ENCODE results near the gene LRRC56.

The LRRC56 gene

DNA sequence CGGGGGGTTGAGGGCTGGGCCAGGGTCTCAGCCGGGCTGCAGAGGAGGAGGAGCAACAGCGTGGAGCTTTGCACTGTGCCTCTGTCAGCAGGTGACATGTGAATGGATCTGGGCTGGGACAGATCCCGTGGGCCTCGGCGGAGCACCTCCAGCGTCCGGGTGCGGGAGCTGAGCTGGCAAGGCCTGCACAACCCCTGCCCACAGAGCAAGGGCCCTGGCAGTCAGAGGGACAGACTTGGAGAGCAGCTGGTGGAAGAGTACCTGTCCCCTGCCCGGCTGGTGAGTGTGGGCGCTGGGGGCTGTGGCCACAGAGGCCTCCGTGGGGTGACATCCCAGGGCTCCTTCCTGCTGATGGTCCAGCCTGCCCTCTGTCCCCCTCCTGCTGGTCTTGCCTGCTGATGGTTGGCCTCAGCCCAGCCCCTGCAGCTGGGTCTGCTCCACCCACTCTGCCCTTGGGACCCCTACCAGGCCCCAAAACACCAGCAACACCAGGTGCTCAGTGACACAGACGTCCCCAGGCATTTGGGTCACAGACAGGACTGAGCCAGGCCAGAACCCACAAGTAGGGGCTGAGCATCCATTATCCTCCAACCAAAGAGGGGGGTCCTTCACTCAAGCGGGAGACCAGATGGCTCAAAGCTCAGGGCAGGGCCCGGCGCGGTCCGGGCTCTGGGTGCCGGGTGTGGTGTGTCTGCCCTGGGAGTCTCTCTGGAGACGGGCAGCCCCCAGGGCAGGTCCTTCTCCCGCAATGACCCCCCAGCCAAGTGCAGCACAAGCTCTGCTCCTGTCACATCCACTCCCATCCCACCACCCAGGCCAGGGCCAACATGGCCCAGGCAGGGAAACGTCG is 3.5 kb downstream of the LRRC56 start:
- no peak for DNase-seq (ENCODE audit: low read depth)

DNA sequence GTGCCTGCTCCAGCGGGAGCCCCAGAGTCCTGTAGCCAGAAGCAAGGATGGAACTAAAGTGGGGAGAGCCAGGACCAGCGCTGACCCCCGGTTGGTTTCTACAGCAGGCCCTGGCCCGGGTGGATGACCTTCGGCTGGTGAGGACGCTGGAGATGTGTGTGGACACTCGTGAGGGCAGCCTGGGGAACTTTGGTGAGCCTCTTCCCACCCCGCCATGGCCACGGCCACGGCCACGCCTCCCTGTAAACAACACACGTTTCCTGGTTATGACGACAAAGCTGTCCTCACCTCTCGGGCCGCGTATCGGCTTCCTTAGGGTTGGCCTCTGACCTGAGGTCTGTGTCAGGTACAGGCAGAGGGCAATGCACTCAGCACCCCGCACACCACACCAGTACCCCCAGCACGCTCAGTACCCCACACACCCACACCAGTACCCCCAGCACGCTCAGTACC is 4.1 kb downstream of the LRRC56 start:
- DNase-seq (ENCODE audit: low read depth), result no peak

DNA sequence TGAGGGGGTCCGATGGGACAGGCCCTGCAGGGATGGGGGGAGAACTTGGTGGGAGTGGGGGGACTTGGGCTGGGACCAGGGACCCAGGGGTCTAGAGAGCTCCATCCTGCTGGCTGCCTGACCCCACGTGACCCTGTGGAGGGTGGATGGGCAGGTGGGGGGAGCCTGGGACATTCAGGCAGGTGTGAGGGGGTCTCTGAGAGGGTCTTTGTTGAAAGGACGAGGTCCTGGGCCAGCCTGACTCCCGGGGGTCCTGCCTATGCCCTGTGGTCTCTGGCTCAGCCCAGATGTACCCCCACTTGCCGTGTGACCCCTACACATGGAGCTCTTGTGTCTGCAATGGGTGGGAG is 7.5 kb downstream of the LRRC56 start:
- no peak for DNase-seq (ENCODE audit: low read depth)

DNA sequence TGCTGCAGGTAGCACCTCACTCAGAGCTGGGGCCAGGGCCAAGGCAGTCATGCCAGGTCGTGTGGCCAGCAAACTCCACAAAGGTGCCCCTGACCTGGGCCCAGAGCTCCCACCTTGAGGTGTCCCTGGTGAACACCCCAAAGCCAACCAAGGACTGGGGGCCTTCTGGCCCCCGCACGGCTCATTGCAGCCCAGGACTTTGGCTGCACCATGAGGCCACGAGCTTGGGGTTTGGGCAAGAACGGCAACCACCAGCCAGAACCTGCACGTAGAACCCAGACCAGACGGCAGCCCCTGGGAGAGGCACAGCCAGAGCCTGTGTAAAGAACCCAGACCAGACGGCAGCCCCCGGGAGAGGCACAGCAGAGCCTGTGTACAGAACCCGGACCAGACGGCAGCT is 7.8 kb downstream of the LRRC56 start:
- DNase-seq (ENCODE audit: low read depth), result no peak

DNA sequence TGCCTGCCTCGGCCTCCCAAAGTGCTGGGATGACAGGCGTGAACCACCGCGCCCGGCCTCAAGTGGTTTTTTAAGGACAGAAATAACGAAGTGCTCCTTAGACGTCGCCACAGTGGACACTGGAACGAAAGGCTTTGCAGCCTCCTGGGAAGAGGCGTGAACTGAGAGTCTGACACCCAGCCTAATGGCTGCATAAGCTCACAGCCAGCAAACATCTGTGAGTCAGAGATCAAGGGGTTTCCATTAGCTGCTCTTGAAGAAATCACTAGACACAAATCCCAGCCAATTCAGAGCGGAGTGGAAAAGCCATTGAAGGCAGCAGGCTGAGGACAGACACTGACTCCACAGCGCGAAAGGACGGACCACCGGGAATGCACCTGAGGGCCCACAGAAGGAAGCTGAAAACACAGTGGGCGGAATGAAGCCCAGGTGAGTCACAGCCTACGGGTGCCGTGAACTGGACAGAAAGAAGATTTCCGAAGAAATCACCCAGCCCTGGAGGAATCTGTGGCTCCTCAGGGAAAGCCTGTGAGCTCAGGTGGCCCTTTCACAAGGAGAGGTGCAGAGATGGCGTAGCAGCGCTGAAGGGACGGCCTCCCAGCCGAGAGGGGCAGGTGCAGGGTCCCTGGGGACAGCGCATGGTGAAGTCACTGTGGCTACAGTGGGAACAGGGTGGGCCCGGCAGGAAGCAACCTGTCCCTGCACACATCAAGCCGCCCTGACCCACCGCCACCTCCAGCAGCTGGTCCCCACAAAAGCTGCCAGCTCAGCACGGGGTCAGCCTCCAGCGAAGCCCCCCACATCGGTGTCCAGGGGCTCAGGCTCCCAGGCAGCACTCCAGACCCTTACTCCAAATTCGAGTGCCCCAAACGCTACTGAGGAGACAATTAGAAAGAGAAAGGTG is 11.6 kb downstream of the LRRC56 start:
- DNase-seq (ENCODE audit: low read depth), result no peak

DNA sequence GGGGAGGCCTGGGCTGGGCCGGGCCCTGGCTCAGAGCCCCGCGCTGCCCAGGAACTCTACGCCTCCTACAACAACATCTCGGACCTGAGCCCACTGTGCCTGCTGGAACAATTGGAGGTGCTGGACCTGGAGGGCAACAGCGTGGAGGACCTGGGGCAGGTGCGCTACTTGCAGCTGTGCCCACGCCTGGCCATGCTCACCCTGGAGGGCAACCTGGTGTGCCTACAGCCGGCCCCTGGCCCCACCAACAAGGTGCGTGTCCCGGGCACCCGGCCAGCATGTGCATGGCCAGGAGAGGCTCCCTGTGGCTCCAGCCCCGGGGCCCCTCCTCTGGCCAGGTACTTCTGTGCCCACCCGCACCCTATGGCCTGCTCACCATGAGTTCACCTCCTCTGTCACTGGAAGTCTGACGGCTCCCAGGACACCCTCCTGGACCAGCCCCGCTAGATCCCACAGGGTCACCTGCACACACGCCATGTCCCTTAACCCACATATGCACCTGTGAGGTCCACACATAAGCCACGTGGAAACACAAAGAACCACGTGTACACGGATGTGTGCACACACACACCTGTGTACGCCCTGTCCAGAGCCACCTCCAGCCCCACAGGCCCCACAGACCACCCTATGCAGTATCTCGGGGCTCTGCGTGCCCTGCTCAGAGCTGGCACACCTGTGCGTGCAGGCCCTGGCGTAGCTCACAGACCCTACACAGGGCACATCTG is 12.9 kb downstream of the LRRC56 start:
- no peak for DNase-seq (ENCODE audit: low read depth)

DNA sequence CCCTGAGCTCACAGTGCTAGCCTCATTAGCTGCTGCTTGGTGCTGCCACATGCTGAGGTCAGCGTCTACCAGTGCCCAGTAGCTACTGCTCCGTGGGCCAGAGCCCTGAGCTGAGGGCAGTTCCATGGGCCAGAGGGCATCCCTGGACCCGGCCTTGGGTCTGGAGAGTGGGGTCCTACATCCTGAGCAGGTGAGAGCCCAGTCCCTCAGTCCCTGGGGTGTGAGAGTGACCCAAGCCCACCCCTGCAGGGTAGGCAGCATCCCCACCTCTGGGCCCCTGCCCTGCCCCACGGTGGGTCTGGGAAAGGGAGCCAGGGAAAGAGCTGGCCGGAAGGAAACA is 13.4 kb downstream of the LRRC56 start:
- no peak for DNase-seq (ENCODE audit: low read depth)

DNA sequence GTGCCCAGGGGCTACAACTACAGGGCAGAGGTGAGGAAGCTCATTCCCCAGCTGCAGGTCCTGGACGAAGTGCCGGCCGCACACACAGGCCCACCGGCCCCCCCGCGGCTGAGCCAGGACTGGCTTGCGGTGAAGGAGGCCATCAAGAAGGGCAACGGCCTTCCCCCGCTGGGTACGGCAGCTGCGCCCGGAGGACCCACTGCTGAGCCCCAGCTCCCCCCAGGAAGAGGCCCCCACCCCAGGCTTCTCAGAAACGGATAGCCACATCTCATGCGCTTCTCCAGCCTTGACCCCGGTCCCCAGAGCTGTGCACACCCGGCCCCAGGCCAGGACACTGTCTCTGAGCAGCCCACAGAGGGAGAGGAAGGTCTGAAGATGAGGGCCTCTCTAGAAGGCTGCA is 13.8 kb downstream of the LRRC56 start:
- DNase-seq (ENCODE audit: low read depth), result no peak

DNA sequence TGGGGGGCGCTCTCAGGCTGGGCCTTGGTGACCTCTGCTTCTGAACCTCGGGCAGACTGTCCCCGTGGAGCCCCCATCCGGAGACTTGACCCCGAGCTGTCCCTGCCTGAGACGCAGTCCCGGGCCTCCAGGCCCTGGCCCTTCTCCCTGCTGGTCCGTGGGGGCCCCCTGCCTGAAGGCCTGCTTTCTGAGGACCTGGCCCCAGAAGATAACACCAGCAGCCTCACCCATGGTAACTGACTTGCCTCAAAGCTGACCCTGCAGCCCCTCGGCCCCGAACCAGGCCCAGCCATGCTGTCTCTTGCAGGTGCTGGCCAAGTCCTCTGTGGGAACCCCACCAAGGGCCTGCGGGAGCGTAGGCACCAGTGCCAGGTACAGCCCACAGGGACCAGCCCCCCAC is 14.3 kb downstream of the LRRC56 start:
- no peak for DNase-seq (ENCODE audit: low read depth)

DNA sequence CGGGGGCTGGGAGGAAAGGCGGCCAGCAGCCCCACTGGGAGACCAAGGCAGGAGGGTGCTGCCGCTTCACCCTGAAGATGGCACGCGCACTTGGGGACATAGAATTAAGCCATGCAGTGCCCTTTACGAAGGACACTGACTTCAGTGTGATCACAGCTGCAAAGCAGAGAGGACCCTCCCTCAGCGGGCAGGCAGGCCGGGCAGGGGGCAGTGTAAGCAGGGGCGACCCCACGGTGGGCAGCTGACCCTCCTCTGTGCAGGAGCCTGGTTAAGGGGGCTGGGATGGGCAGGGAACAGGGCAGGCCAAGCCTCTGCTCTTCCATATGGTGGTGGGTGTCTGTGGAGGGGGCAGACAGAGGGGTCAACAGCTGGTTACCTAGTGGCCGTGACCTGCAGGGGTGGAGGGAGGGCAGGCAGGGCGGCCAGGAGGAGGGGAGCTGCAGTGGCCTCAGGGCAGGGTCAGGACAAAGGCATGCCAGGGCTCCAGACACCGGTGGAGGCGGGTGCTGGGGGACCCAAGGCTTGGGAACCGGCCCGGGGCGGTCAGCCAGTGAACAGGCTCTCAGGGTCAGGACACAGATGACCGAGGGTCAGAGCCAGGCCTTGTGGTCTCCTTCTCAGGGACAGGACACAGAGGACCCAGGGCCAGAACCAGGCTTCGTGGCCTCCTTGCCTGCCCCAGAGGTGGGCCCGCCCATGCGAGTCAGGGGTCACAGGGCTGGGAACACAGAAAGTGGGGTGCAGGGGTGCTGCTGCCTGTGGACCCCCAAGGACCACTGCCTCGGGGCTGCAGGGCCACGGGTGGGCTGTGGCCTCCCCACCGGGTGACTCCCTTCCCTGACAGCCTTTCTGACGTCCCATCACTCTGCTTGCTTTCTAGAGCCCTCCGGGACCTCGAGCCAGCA is 16.0 kb downstream of the LRRC56 start:
- DNase-seq (ENCODE audit: low read depth), result no peak

DNA sequence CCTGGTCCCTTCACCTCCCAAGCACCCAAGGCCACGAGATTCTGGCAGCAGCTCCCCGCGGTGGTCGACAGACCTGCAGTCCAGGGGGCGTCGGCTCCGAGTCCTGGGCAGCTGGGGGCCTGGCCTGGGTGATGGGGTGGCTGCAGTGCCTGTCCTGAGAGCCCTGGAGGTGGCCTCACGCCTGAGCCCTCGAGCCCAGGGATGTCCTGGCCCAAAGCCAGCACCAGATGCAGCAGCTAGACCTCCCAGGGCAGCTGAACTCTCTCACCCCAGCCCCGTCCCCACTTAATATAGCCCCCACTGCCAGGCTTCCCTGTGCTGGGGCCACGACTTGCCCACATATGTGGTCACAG is 16.6 kb downstream of the LRRC56 start:
- DNase-seq (ENCODE audit: low read depth), result no peak

DNA sequence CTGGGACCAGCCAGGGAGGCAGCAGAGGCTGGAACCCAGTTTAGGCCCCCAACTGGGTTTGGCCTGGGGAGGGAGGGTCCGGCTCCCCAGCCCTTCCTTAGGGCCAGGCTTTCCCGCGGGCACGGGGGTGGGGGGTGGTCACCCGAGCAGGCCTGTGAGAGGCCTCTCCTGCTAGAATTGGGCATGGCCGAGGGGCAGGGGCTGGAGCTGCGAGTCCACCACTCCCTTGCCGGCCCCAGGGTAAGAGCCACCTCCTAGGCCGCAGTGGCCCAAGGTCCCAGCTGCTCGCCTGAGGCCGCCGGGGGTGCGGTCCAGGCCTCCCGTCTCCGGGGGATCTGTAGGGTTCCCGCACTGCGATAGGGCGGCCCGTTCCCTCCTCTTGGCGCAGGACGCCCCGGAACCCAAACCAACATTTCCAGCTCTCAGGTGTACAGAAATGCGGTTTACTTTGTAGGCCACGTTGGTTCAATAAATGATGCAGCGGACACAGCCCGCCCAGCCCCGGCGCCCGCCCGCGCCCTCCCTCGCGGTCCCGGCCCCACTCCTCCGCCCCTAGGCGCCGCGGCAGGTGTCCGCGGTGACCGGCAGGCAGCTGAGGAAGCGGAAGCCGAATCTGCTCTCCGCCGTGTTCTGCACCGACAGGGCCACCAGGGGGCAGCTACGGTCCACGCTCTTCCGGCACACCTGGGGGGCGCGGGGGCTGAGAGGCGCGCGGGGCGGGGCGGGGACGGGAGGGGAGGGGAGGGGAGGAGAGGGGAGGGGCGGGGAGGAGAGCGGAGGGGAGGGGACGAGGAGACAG is 17.3 kb downstream of the LRRC56 start:
- peak; percentile 74 for DNase-seq (ENCODE audit: low read depth)

DNA sequence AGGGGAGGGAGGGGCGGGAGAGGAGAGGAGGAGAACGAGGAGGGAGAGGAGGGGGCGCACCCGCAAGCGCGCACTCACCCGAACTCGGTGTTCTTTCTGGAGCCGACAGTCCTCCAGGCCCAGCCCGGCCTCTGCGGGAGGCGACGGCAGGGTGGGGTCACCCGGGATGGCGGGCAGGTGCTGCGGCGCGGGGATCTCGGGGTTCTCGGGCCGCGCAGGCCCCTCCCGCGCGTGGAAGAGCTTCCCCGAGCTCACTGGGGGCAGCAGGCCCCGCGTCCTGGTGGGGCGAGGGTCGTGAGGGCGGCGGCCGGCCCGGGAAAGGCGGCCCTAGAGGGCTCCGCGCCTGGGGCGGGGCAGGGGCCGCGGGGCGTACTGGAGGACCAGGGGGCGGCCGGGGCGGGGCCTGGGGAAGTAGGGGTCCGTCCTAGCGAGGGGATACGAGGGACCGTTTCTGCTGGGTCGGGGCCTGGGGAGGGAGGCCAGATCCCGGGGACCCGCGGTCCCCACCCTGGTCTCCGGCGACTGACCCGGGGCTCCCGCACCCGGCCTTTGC is 18.0 kb downstream of the LRRC56 start:
- no peak for DNase-seq (ENCODE audit: low read depth)

DNA sequence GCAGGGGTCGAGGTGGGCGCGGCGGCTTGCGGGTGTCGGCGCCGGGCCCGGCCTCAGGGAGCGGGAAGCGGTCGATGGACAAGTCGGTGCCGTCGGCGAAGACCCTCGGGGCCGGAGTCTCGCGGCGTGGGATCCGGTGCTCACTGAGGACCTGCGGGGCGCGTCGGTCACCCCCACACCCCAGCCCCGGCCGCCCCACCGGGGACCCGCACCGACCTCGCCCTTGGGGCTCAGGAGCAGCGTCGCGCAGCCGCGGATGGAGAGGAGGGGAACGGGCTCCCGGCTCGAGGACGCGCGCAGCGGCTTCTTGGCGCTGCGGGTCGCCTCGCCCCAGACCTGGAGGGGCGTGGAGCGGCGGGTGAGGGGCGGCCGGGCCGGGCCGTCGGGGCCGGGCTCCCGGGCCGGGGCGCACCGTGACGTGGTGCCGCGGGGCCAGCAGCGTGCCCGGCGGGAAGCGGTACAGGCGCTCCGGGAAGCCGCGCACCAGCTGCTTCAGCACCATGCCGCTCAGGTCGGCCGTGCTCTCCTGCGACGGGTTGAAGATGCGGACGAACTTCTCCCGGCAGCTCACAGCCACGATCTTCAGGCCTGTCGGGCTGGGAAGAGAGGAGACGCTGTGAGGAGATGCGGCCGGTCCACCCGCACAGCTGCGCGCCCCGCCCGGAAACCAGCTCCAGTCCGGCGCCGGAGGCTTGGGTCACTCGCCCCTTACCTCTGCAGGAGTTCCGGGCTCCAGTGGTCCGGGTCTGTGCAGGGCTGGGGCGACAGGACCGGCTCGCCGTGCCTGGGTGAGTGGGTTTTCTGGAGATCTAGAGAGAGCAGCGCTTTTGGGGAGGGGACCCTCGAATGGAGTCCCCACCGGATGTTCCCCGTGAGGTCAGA is 18.7 kb downstream of the LRRC56 start:
- DNase-seq (ENCODE audit: low read depth), result no peak

DNA sequence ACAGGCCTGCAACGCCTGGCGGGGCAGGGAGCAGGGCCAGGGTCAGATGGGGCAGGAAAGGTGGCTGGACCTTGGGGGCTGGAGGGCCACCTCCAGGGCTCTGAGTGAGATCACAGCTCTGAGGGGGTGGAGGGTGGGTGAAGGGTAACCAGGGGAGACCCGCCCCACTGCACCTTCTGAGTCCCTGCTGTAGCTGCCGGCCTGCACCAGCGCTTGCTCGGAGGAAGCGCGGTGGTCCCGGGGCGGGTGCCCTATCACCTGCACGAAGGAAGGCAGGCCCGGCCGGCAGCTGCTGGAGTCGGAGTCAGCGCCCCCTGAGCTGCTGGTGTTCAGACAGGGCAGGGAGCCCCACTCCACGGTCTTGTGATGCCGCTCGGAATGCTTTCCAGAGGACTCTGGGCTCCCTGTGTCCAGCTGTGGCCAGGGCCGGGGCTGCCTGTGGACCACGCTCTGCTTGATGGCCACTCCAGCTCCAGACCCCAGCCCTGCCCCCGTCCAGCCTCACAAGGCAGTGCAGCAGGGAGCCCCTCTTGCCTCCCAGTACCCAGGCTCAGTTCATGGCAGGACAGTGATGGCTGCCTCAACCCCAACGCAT is 19.4 kb downstream of the LRRC56 start:
- DNase-seq (ENCODE audit: low read depth), result no peak

DNA sequence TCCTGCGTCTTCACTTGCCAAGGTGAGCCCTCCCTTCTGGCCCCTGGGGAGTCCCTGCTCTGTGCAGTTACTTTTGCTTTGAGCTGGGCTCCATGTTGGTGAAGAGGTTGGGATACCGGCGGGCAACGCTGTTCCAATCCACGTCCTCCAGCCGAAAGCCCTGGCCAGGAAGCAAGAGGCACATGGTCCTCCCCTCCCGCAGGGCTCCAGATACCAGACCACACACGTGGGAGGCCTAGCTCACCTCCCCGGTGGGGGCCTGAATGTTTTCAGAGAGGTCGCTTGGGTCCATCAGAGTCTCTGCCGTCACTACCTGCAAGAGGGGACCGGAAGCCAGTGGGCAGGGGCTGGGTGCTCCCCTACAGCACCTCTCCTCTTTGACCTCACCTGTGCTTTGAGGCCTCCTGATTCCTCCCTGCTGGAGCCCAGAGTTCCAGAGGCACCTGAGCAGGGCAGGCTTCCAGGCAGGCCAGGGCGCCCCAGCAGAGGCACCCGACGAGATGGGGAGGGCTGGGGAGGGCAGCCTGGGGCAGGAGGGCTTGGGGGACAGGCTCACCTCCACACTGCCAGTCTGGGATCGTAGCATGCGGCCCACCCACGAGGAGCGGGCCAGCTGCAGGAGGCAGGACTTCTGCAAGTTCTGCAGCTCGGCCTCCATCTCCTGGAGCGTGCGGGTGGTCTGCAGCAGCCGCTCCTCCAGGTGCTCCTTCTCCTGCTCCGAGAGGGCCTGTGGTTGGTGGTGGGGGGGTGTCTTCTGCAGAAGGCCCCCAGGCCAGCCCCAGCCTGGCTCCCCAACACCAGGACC is 20.2 kb downstream of the LRRC56 start:
- DNase-seq (ENCODE audit: low read depth), result no peak

DNA sequence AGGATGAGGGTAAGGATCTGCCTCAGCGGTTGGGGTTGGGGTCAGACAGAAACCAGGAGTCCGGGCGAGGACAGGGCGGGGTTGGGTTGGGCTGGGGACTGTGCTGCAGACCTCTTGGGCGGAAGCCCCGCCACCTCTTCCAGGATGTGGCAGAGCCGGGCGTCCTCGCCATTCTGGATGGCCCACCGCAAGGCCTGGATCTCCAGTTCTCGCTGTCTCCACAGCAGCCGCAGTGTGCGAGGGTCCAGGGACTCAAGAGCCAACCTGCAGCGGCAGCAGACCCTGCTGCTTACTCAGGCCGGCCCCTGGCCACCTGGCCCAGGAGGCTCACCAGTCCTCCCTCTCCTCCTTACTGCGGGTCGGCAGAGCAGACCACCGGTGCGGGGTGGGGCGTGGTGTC is 21.2 kb downstream of the LRRC56 start:
- no peak for DNase-seq (ENCODE audit: low read depth)

DNA sequence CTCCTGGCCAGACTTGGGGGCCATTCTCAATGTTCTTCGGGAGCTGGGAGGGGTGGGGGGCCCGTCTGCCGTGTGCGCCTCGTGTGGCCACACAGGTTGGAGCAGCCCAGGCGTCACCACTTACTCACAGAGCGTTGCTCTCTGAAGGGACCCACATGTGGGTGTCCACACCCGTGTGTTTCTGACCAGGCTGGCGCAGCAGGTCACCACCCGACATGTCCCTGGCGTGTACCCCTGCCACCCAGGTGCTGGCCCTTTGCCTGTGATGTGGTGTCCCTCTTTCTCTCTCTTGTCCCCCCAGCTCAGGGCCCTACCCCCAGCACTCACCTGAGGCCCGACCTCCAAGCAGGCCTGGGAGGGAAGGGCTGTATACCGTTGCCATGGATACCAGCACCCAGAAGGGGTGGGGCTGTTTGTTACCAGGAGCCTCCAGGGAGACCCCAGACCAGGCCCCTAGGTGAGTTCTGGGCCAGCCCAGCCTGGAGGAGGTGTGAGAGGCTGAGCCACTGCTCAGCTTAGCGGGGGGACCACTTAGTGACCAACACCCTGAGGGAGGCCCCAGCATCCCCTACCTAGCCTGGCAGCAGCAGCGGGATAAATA is 21.8 kb downstream of the LRRC56 start:
- no peak for DNase-seq (ENCODE audit: low read depth)
